Measurements from ENCODE around the gene UBR4. TPM values are rescaled to one million over a fixed set of nuclear protein-coding genes. Genes with fewer than 3 reads are reported as not detected.

Gene UBR4
- total and polyA plus RNA-seq, 2 experiments from 2014 or later: 111 to 230 TPM

- Histone ChIP-seq H3K79me2 (replicated peaks; ENCODE audit: insufficient read depth) (no peaks in the 10 kb centered on the region), H3K27ac (ENCODE audit: low read depth) (no peak overlapping the region), H3K27me3 (ENCODE audit: insufficient read depth) (no peaks in the 10 kb centered on the region), H3K36me3 (ENCODE audit: insufficient read depth) (peaks cover 88% of the 10 kb centered on the region), H2AFZ (no peak overlapping the region), H3K4me2 (no peak overlapping the region), H3K9me2 (ENCODE audit: insufficient read depth) (no peaks in the 10 kb centered on the region), H4K20me1 (replicated peaks; ENCODE audit: insufficient read depth) (peaks cover 15% of the 10 kb centered on the region), H3K4me3 (no peak overlapping the region), H3K4me1 (ENCODE audit: insufficient read depth) (no peaks in the 10 kb centered on the region), H3F3A (replicated peaks; ENCODE audit: low read depth) (no peaks in the 10 kb centered on the region)
- Mint-ChIP-seq H3K4me1 (no peaks in the 10 kb centered on the region), H3K27me3 (ENCODE audit: insufficient read depth, low read depth, poor library complexity) (peaks cover 2% of the 10 kb centered on the region), H3K27ac (no peak overlapping the region), H3K4me3 (no peak overlapping the region), H3K36me3 (ENCODE audit: low read depth) (peaks cover 100% of the 10 kb centered on the region), H3K9me3 (no peaks in the 10 kb centered on the region)
- peak; percentile 75 for ATAC-seq
- DNase-seq (ENCODE audit: low spot score): peak; percentile 22
- TF ChIP-seq EZH2 (IDR thresholded peaks at IDR 0.05; ENCODE audit: low read depth, unreplicated experiment): no peak
- peak; percentile 12 to 56; a peak in 2 of 4 replicates for TF ChIP-seq CTCF (conservative IDR thresholded peaks at IDR 0.05; ENCODE audit: low read depth in 2 of 2)
These were observed 113.8 kb downstream of the UBR4 start for GRCh38 chr1:19096036-19096833.

GRCh38 chr1:19091196-19091953 lies 118.7 kb downstream of the UBR4 start:
- Mint-ChIP-seq H3K36me3 (ENCODE audit: low read depth) (peaks cover 97% of the 10 kb centered on the region), H3K9me3 (no peaks in the 10 kb centered on the region), H3K27ac (no peak overlapping the region), H3K27me3 (ENCODE audit: insufficient read depth, low read depth, poor library complexity) (no peaks in the 10 kb centered on the region), H3K4me1 (no peaks in the 10 kb centered on the region), H3K4me3 (no peak overlapping the region)
- peaks cover 79% of the 10 kb centered on the region for H3K36me3 ChIP-seq (ENCODE audit: insufficient read depth)
- no peaks in the 10 kb centered on the region for H3K9me2 ChIP-seq (ENCODE audit: insufficient read depth)
- H3K4me2 ChIP-seq: no peak overlapping the region
- H2AFZ ChIP-seq: no peak overlapping the region
- no peak overlapping the region for H3K27ac ChIP-seq (ENCODE audit: low read depth)
- H3K4me3 ChIP-seq: no peak overlapping the region
- H4K20me1 ChIP-seq (replicated peaks; ENCODE audit: insufficient read depth): peaks cover 12% of the 10 kb centered on the region
- TF ChIP-seq POLR2AphosphoS5 (IDR thresholded peaks at IDR 0.05; ENCODE audit: low read depth) (no peak), EZH2phosphoT487 (IDR thresholded peaks at IDR 0.05; ENCODE audit: unreplicated experiment) (no peak), EZH2 (IDR thresholded peaks at IDR 0.05; ENCODE audit: low read depth, unreplicated experiment) (no peak), ZNF114 (CRISPR knock-in tag; IDR thresholded peaks at IDR 0.05) (no peak), CREB1 (CRISPR knock-in tag; IDR thresholded peaks at IDR 0.05; ENCODE audit: low read depth) (no peak), STAT1 (IDR thresholded peaks at IDR 0.05; ENCODE audit: unreplicated experiment) (no peak), JUNB (IDR thresholded peaks at IDR 0.05; ENCODE audit: unreplicated experiment) (no peak)
- peaks cover 5% of the 10 kb centered on the region; the same call in 1 of the 2 replicates for H3K79me2 ChIP-seq (replicated peaks; ENCODE audit: insufficient read depth)
- no peaks in the 10 kb centered on the region for H3K4me1 ChIP-seq (ENCODE audit: insufficient read depth)
- no peak for ATAC-seq
- no peak for DNase-seq (ENCODE audit: low spot score)
- H3F3A ChIP-seq (replicated peaks; ENCODE audit: low read depth): no peaks in the 10 kb centered on the region
- no peaks in the 10 kb centered on the region for H3K27me3 ChIP-seq (ENCODE audit: insufficient read depth)

All from GM23338 (cell line).